GM21447 (cell line): Measurements from ENCODE around the gene WFDC12.
"Not testable (repeated sequence)": the region's sequence is repeated elsewhere in the genome, so short reads cannot be mapped to it uniquely, and the experiment has no call there.

Experiments used
- ATAC-seq: cut with Tn5 transposase; IDR thresholded peaks from one replicate; pipeline ENCODE4 v1.9.1; 2021; ENCODE audit not compliant: unreplicated experiment

WFDC12 gene

GRCh38 chr20:45124365-45124764 lies at the start of gene WFDC12:
WFDC12 (minus strand) TSS chr20:45124465; CDS start chr20:45124447, 18 bp downstream.
- no peak for ATAC-seq

- no peak for ATAC-seq
These were observed 49.3 kb upstream of the WFDC12 start for GRCh38 chr20:45173522-45173921.

GRCh38 chr20:45164906-45165305 lies 40.6 kb upstream of the WFDC12 start:
- ATAC-seq = no peak

GRCh38 chr20:45163083-45163803 lies 39.0 kb upstream of the WFDC12 start:
- no peak for ATAC-seq

GRCh38 chr20:45157962-45158361 lies 33.7 kb upstream of the WFDC12 start:
- no peak for ATAC-seq

GRCh38 chr20:45156713-45157112 lies 32.4 kb upstream of the WFDC12 start:
- ATAC-seq = no peak

- ATAC-seq = not testable (repeated sequence)
These were observed 30.5 kb upstream of the WFDC12 start for GRCh38 chr20:45154794-45155193.

- no peak for ATAC-seq
These were observed 29.9 kb upstream of the WFDC12 start for GRCh38 chr20:45154183-45154582.

- ATAC-seq = no peak
These were observed 29.5 kb upstream of the WFDC12 start for GRCh38 chr20:45153752-45154151.

GRCh38 chr20:45153147-45153546 lies 28.9 kb upstream of the WFDC12 start:
- ATAC-seq = no peak

GRCh38 chr20:45152405-45152804 lies 28.1 kb upstream of the WFDC12 start:
- no peak for ATAC-seq

- no peak for ATAC-seq
These were observed 24.8 kb upstream of the WFDC12 start for GRCh38 chr20:45149062-45149461.

- no peak for ATAC-seq
These were observed 16.6 kb upstream of the WFDC12 start for GRCh38 chr20:45140836-45141235.

GRCh38 chr20:45139733-45140375 lies 15.6 kb upstream of the WFDC12 start:
- not testable (repeated sequence) for ATAC-seq

GRCh38 chr20:45138561-45139300 lies 14.5 kb upstream of the WFDC12 start:
- no peak for ATAC-seq

- no peak for ATAC-seq
These were observed 12.6 kb upstream of the WFDC12 start for GRCh38 chr20:45136911-45137310.

- ATAC-seq = no peak
These were observed 3.8 kb upstream of the WFDC12 start for GRCh38 chr20:45128099-45128498.

- ATAC-seq = no peak
These were observed 2.9 kb downstream of the WFDC12 start for GRCh38 chr20:45121388-45121787.

GRCh38 chr20:45119556-45120266 lies 4.6 kb downstream of the WFDC12 start:
- ATAC-seq = no peak

GRCh38 chr20:45118028-45118427 lies 6.2 kb downstream of the WFDC12 start:
- no peak for ATAC-seq

GRCh38 chr20:45117581-45117980 lies 6.7 kb downstream of the WFDC12 start:
- no peak for ATAC-seq
